Embryonic facial prominence (tissue), 1 donor: ENCODE results near the gene BUB1B.

Experiments
- DNase-seq: peaks from one replicate; pipeline ENCODE4 v3.0.0-alpha.2; 2016; ENCODE audit errors: extremely low spot score

BUB1B gene

GRCh38 chr15:40252438-40253166 is 91.7 kb downstream of the BUB1B start:
- no peak for DNase-seq

- no peak for DNase-seq
Measured at GRCh38 chr15:40253167-40253790, 92.4 kb downstream of the BUB1B start.

DNA sequence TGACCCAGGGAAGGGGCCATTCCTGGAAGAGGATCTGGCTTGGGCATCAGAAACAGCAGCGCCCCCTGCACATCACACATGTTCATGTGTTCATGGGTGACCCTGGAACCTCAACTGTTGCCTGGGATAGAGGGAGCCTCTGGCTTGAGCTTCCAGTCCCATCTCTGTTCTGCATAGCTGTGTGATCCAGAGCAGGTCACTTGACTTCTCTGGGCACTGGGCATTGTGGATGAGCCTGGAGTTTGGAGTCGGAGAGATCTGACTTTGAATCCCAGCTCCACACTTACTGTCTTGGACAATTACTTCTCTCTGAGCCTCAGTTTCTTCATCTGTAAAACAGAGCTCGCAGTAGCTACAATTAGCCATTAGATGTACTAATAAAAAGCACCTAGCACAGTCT is 93.6 kb downstream of the BUB1B start:
- no peak for DNase-seq

GRCh38 chr15:40255033-40255432 is 94.2 kb downstream of the BUB1B start:
- DNase-seq = no peak

- DNase-seq = no peak
Measured at GRCh38 chr15:40256638-40257235, 95.9 kb downstream of the BUB1B start.

- no peak for DNase-seq
Measured at GRCh38 chr15:40257656-40258450, 97.0 kb downstream of the BUB1B start.

- no peak for DNase-seq
Measured at GRCh38 chr15:40258544-40258943, 97.7 kb downstream of the BUB1B start.

DNA sequence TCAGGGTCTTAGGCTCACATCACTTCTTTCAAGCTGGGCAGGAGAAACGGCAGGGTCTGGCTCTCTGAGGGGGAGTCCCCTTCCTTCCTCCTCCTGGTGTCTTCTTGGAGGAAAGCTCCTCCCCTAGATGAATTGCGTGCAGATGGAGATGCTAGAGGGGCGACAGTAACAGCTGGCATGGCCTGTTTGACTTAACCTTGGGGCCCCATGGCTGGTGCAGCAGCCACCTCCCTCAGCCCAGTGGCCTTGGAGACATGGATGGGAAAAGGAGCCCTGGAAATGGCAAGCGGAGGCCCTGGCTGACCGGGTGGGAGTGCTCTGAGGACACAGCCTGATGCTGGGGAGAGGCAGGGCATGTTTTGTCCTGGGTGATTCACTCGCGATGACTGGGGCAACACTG is 98.2 kb downstream of the BUB1B start:
- DNase-seq = no peak

DNA sequence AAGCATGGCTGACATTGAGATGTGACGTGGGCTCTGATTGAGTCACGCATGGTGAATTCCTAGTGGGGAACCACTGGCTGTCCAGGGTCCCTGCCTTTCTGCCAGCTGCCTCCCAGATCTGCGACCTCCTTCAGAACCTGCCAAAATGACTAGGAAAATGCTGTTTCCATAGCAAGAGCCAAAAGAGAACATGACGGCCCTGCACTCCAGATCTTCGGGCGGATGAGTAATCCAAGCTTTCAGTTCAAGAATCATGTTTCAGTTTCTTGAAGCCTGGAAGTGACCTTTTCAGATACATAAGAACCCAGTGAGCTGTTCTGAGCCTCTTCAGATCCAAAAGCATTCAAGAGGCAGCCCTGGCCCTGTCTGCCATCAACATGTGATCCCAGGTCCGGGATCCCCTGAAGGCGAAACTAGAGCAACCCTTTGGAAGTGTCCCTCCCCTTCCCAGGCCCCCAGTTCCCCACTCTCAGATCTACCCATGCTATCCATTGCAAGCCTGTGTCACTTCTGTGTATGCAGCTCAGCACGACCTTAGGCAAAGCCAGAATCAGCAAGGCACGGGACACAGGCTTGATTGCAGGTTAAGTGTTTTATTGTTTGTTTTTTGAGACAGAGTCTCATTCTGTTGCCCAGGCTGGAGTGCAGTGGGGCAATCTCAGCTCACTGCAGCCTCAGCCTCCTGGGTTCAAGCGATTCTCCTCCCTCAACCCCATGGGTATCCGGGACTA is 102.3 kb downstream of the BUB1B start:
- DNase-seq = no peak

DNA sequence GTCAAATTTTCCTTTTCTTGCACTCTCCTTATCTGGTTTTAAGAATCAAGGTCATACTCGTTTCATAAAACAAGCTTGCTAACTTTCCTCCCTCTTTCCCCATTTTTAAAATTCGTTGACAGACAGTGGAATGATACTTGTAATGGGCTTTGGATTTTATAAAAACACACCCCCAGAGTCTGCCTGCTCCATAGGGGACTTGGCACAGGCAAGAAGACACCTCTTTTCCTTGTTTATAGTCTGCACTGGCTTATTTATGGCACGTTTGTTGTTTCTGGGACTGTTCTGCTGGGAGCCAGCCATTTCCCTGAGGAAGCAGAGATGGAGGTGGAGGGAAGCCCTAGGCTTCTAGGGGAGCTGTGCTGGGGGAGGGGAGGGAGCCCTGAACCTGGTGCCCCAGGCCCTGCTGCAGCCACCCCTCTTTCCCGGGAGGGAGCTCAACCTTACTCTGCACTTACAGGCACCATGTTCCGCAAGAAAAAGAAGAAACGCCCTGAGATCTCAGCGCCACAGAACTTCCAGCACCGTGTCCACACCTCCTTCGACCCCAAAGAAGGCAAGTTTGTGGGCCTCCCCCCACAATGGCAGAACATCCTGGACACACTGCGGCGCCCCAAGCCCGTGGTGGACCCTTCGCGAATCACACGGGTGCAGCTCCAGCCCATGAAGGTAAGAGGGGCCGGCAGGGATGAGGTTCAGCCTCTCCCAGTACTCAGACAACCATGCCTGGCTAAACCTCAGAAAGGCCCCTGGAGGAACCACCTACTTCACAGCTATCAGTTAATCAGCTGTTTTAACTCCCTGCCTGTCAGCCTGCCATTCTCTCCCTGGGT is 103.7 kb downstream of the BUB1B start:
- DNase-seq = no peak

DNA sequence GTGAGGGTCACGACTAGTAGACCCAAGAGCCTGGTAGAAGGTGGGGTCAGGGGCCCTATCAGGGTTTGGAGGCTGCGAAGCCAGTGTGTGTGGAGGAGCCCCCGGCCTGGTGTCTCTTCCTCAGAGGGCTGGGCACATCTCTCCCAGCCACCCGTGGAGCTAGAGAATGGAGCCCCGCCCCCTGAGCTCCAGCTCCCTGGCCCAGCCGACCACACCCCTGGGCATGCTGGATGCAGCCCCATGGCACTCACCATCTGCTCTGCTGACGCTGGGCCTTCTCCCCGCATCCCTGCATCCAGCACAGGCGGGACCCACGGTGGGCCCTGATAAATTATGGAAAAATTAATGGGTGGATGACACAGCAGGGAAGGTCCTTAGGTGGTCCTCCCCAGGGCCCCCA is 104.5 kb downstream of the BUB1B start:
- no peak for DNase-seq

- no peak for DNase-seq
Measured at GRCh38 chr15:40265875-40266274, 105.0 kb downstream of the BUB1B start.

DNA sequence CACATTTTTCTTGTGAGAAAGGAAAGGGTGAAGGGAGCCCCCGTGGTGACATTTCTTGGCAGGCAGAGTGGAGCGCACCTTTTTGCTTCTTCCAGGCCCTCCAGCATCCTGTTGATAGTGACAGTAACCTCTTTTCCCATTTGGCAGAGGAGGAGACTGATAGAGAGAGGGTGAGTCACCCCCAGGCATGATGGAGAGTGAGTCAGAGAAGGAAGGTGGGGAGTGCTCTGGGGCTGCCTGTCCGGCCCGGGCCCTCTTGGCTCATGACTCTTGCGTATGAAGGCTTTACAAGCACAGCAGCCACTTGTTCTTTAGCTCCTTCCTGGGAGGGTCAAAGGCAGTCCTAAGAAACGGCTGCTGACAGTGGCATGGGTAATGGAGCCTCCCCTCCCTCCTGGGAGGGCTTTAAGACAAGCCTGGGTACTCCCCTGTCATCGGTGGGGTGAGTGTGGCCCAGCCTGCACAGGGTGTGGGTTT is 106.0 kb downstream of the BUB1B start:
- DNase-seq = no peak

- DNase-seq = no peak
Measured at GRCh38 chr15:40267670-40268069, 106.8 kb downstream of the BUB1B start.

DNA sequence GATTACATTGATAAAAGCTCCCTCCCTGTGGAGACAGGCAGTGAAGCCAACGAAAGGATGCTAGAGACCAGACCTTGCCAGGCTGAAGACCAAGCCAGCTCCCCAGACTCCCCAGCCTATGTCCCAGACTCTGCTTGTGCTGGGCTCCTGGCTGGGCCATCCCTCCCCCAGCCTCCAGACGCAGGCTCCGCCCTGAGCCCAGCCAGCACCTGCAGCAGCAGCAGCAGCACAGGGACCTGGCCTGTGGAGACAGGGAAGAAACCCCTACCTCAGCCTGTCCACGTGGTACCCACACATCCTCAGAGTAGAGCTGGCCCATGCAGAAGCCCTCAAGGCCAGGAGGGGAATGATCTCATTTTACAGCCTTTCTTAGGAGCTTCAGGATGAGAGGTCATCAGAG is 108.7 kb downstream of the BUB1B start:
- DNase-seq = no peak

DNA sequence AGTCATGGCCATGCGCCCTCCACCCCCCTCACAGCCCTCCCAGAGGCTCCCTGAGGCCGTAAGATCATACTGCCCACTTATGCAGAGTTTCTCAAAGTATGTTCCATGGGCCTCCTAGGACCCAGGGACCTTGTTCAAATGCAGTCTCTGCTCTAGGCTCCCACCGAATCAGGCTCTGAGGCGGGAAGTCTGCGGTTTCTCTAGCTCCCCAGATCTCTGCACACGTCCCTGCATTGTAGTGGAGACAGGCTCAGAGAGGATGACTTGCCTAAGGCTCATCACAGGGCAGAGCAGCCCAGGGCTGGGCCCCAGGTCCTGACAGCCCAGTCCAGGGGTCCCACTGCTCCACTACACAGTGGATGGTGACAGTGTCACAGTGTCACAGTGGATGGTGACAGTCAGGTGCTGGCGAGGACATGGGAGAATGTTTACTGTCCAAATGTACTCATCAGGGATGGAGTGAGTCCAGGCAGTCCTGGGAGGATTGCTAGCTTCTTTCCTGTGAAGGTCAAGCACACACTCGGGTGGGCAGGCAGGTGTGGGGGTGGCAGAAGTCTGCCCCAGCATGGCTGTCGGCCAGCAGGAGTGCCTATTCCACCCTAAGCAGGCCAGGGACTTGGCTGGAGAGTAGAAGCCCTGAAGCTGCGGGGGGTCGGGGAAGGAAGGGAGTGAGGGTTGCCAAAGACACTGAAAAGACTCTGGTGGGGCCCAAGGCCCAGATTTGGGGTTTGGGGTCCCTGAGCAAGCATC is 109.6 kb downstream of the BUB1B start:
- DNase-seq = no peak
